Testis (tissue), 3 donors: Measurements from ENCODE around the gene AQP4. TPM values are rescaled to one million over a fixed set of nuclear protein-coding genes. Genes with fewer than 3 reads are reported as not detected.

Experiments
- DNase-seq: peaks from one replicate; pipeline ENCODE4 v3.0.0-alpha.2; 2019
- H3K27ac ChIP-seq, 2 donors: fragments of 200-600 bp; sonication (generic); one replicate each; pipeline ENCODE4 v1.5.1; 2019
- H3K27me3 ChIP-seq: fragments of 200-600 bp; sonication (generic); one replicate; pipeline ENCODE4 v1.5.1; 2019
- H3K36me3 ChIP-seq: fragments of 200-600 bp; sonication (generic); one replicate; pipeline ENCODE4 v1.5.1; 2017; ENCODE audit warnings: low read depth; ENCODE audit errors: missing control alignments
- H3K4me1 ChIP-seq: fragments of 200-600 bp; sonication (generic); one replicate; pipeline ENCODE4 v1.5.1; 2019
- H3K4me3 ChIP-seq, 2 donors: fragments of 200-600 bp; sonication (generic); one replicate each; pipeline ENCODE4 v1.5.1; 2017 to 2019
- H3K9me3 ChIP-seq: fragments of 200-600 bp; sonication (generic); one replicate; pipeline ENCODE4 v1.5.1; 2017
- POLR2A ChIP-seq: fragments of 450-650 bp; IDR thresholded peaks from one replicate; pipeline ENCODE4 v1.6.1; 2017; ENCODE audit warnings: antibody characterized with exemption, mild to moderate bottlenecking, moderate library complexity
- WGBS, 2 donors: methylation state at CpG; one replicate each; pipeline ENCODE4 v1.1.5; 2018; 5-methylcytosine and 5-hydroxymethylcytosine counted together
- intact Hi-C: fragments of 100-400 bp; cut with DNase I; formaldehyde crosslinking; loops from one replicate; pipeline ENCODE4 v1.15.1; 2023; ENCODE audit warnings: low total_unique reads
- polyA plus RNA-seq: library from polyadenylated mRNA; stranded (reverse); fragments of 350-450 nt; fragmentation: Illumina TruSeq; extraction: RNeasy Lipid Tissue Mini Kit (QIAGEN cat#74804); gene quantifications from one replicate; pipeline ENCODE4 v1.2.3, GENCODE V29; 2014; ENCODE audit warnings: low read depth, low replicate concordance; ENCODE audit not compliant: insufficient read depth
- total RNA-seq, 2 donors: library from RNA; depleted of rRNA; stranded (reverse); fragments of >200 nt; gene quantifications; one replicate each; pipeline ENCODE4 v1.2.3, GENCODE V29; 2016
- TF ChIP-seq, protein P1 (sequence below), 3 experiments: fragments of 450-650 bp in 2 of 3; fragments of 200-600 bp in 1 of 3; sonication (generic) in 1 of 3; IDR thresholded peaks; one replicate each; pipeline ENCODE4 v1.5.1; 2016 to 2019; ENCODE audit warnings: antibody characterized with exemption in 3 of 3, mild to moderate bottlenecking in 2 of 3, moderate library complexity in 1 of 3

AQP4 gene
- total and polyA plus RNA-seq, 3 donors from 2014 or later: 1.4 to 8.2 (median 2.4) TPM

DNA sequence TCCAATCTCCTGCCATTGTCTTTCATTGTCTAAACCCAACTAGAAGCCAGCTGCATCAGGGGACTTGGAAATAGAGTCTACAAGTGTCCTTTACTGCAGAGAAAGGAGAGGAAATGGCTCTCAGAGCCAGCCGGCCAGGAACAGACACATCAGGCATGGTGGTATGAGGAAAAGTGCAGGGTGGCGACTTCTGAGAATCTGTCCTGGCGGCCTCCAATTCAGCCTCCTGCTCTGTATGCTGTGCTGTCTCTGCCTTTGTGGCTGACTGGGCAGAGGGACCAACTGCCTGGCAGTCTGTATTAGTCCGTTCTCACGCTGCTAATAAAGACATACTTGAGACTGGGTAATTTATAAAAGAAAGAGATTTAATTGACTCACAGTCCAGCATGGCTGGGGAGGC is 36.8 kb upstream of the AQP4 start:
- no peaks in the 10 kb centered on the region for H3K27me3 ChIP-seq
- no peaks in the 10 kb centered on the region for H3K9me3 ChIP-seq
- H3K27ac ChIP-seq: no peak overlapping the region
- DNase-seq: no peak
- intact Hi-C loops: no loop called here
- H3K36me3 ChIP-seq: no peaks in the 10 kb centered on the region
- no peaks in the 10 kb centered on the region for H3K4me1 ChIP-seq
- no peak overlapping the region for H3K4me3 ChIP-seq
- WGBS, 2 donors: 83 to 96% methylated on average over 5 of the region's 5 CpGs
- no peak for TF ChIP-seq POLR2A
- TF ChIP-seq, protein P1, sequence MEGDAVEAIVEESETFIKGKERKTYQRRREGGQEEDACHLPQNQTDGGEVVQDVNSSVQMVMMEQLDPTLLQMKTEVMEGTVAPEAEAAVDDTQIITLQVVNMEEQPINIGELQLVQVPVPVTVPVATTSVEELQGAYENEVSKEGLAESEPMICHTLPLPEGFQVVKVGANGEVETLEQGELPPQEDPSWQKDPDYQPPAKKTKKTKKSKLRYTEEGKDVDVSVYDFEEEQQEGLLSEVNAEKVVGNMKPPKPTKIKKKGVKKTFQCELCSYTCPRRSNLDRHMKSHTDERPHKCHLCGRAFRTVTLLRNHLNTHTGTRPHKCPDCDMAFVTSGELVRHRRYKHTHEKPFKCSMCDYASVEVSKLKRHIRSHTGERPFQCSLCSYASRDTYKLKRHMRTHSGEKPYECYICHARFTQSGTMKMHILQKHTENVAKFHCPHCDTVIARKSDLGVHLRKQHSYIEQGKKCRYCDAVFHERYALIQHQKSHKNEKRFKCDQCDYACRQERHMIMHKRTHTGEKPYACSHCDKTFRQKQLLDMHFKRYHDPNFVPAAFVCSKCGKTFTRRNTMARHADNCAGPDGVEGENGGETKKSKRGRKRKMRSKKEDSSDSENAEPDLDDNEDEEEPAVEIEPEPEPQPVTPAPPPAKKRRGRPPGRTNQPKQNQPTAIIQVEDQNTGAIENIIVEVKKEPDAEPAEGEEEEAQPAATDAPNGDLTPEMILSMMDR (IDR thresholded peaks at IDR 0.05): no peak

GRCh38 chr18:26901020-26901419 is 35.5 kb upstream of the AQP4 start:
- no peaks in the 10 kb centered on the region for H3K27me3 ChIP-seq
- no peaks in the 10 kb centered on the region for H3K4me1 ChIP-seq
- H3K36me3 ChIP-seq: no peaks in the 10 kb centered on the region
- H3K9me3 ChIP-seq: no peaks in the 10 kb centered on the region
- TF ChIP-seq POLR2A: no peak
- TF ChIP-seq, protein P1 (IDR thresholded peaks at IDR 0.05): no peak
- DNase-seq: no peak
- no peak overlapping the region for H3K4me3 ChIP-seq
- intact Hi-C loops: no loop called here
- H3K27ac ChIP-seq: no peak overlapping the region

DNA sequence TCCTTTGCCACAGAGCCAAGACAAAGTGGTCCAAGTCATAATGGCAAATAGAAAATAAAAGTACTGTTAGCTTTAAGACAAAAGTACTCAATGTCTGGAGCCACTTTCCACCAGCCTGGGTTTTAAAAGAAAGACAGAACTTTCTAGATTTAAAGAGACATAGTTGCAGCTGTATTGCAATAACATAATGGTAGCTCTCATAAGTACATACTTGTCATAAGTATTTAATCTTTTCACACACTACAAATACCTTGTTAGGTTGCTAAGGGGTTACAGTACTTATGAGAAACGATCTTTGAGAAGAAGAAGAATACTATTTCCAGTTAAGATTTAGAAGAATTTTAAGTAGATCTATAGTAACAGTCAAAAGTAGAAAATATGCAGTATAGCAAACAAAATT is 28.9 kb upstream of the AQP4 start:
- WGBS, 2 donors: 29 to 32% methylated on average over 1 of the region's 1 CpG
- Histone ChIP-seq H3K27me3 (no peaks in the 10 kb centered on the region), H3K9me3 (no peaks in the 10 kb centered on the region), H3K36me3 (no peaks in the 10 kb centered on the region), H3K4me3 (no peak overlapping the region), H3K4me1 (no peaks in the 10 kb centered on the region), H3K27ac (no peak overlapping the region)
- TF ChIP-seq, protein P1 (IDR thresholded peaks at IDR 0.05): no peak
- no peak for TF ChIP-seq POLR2A
- no peak for DNase-seq
- intact Hi-C loops: no loop called here

DNA sequence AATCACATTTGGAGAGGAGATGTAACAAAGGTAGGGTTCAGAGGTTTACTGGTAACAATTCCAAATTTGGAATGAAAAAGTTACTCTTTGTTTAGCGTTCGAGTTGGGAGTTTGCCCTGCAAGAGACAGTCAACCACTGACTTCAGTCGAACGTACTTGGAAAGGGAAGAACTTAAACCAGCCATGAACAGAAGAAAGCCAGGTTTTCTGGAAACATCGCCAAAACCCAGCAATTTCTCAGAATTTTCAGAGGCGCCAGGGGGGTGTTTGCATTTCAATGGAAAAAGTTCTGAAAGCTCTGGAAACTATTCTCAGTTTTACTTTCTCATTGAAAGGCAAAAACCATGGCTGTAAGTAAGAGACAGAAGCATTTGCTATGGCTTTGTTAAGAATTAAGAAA is 28.5 kb upstream of the AQP4 start:
- no peaks in the 10 kb centered on the region for H3K36me3 ChIP-seq
- H3K4me3 ChIP-seq: no peak overlapping the region
- H3K9me3 ChIP-seq: no peaks in the 10 kb centered on the region
- DNase-seq: peak; percentile 15
- TF ChIP-seq, protein P1 (IDR thresholded peaks at IDR 0.05): no peak
- TF ChIP-seq POLR2A: no peak
- H3K27ac ChIP-seq: no peak overlapping the region
- 25 to 27% methylated on average over 6 of the region's 6 CpGs for WGBS, 2 donors
- no peaks in the 10 kb centered on the region for H3K27me3 ChIP-seq
- no peaks in the 10 kb centered on the region for H3K4me1 ChIP-seq
- intact Hi-C loops: no loop called here

GRCh38 chr18:26888259-26888658 is 22.8 kb upstream of the AQP4 start:
- TF ChIP-seq POLR2A: no peak
- TF ChIP-seq, protein P1 (IDR thresholded peaks at IDR 0.05): no peak
- no peaks in the 10 kb centered on the region for H3K4me1 ChIP-seq
- no peaks in the 10 kb centered on the region for H3K9me3 ChIP-seq
- intact Hi-C loops: no loop called here
- H3K27ac ChIP-seq: no peak overlapping the region
- H3K27me3 ChIP-seq: no peaks in the 10 kb centered on the region
- H3K4me3 ChIP-seq: no peak overlapping the region
- H3K36me3 ChIP-seq: no peaks in the 10 kb centered on the region
- DNase-seq: no peak
- 58 to 65% methylated on average over 4 of the region's 4 CpGs for WGBS, 2 donors
